Common myeloid progenitor, CD34-positive (primary cell): ENCODE data around the gene IL36RN.

ENCODE experiments used
- CTCF ChIA-PET: fragments of 350-600 bp; sonication (Branson Sonifier 250); formaldehyde crosslinking; loops from one replicate; lab custom pipeline; 2021; ENCODE audit warnings: antibody characterized with exemption; lab: Charles Lee
- POLR2A ChIA-PET: fragments of 350-600 bp; sonication (Branson Sonifier 250); formaldehyde crosslinking; loops from one replicate; lab custom pipeline; 2021; ENCODE audit warnings: antibody characterized with exemption; lab: Charles Lee
- DNase-seq, 3 donors: peaks; one replicate each; pipeline versions ENCODE4 v3.0.0 to v3.0.0-alpha.2; 2013
- H3K27ac ChIP-seq, 2 experiments: 1 replicate in 1 of 2; 2 replicates in 1 of 2; pipeline ENCODE4 v1.7.0; 2013; ENCODE audit warnings: inconsistent platforms in 2 of 2, low read length in 2 of 2, mild to moderate bottlenecking in 2 of 2, low read depth in 1 of 2, moderate library complexity in 1 of 2; ENCODE audit not compliant: severe bottlenecking in 2 of 2, insufficient read depth in 1 of 2, poor library complexity in 1 of 2
- H3K27me3 ChIP-seq, 5 experiments: replicated peaks in 2 of 5; 1 replicate in 3 of 5; 2 replicates in 2 of 5; pipeline versions ENCODE4 v1.6.1 to v1.7.0; 2013; ENCODE audit warnings: low read length in 4 of 5, mild to moderate bottlenecking in 2 of 5, moderate library complexity in 2 of 5, inconsistent platforms in 1 of 5; ENCODE audit not compliant: insufficient read depth in 5 of 5, control insufficient read depth in 4 of 5
- H3K36me3 ChIP-seq, 4 experiments: 1 replicate in 2 of 4; 2 replicates in 2 of 4; pipeline versions ENCODE4 v1.6.1 to v1.7.0; 2013; ENCODE audit warnings: low read length in 3 of 4, control low read depth in 1 of 4, mild to moderate bottlenecking in 1 of 4; ENCODE audit not compliant: control insufficient read depth in 4 of 4, insufficient read depth in 4 of 4
- H3K4me1 ChIP-seq, 4 experiments: 1 replicate in 3 of 4; 2 replicates in 1 of 4; pipeline versions ENCODE4 v1.6.1 to v1.7.1; 2013; ENCODE audit warnings: low read length in 3 of 4, mild to moderate bottlenecking in 3 of 4, control low read depth in 1 of 4, inconsistent platforms in 1 of 4, moderate library complexity in 1 of 4; ENCODE audit not compliant: control insufficient read depth in 4 of 4, insufficient read depth in 4 of 4; ENCODE audit errors: control extremely low read depth in 1 of 4
- H3K4me3 ChIP-seq, 7 experiments: 1 replicate in 4 of 7; 2 replicates in 3 of 7; pipeline versions ENCODE4 v1.5.1 to v1.7.0; 2013; ENCODE audit warnings: mild to moderate bottlenecking in 7 of 7, low read length in 6 of 7, moderate library complexity in 6 of 7, inconsistent platforms in 2 of 7, low read depth in 2 of 7, control low read depth in 1 of 7; ENCODE audit not compliant: insufficient read depth in 4 of 7, control insufficient read depth in 1 of 7; ENCODE audit errors: extremely low read depth in 1 of 7
- H3K9me3 ChIP-seq, 5 experiments: 1 replicate in 4 of 5; 2 replicates in 1 of 5; pipeline versions ENCODE4 v1.6.1 to v1.7.1; 2013; ENCODE audit warnings: low read length in 4 of 5, mild to moderate bottlenecking in 2 of 5, inconsistent platforms in 1 of 5, low read depth in 1 of 5, moderate library complexity in 1 of 5; ENCODE audit not compliant: control insufficient read depth in 4 of 5, insufficient read depth in 2 of 5; ENCODE audit errors: control extremely low read depth in 1 of 5
- WGBS: methylation state at CpG from one replicate; pipeline ENCODE4 v1.1.5; 2013; ENCODE audit not compliant: insufficient coverage; 5-methylcytosine and 5-hydroxymethylcytosine counted together

The IL36RN gene

GRCh38 chr2:113027691-113028090, 31.3 kb upstream of the IL36RN start:
- Histone ChIP-seq H3K36me3 (no peaks in the 10 kb centered on the region), H3K4me3 (no peak overlapping the region), H3K9me3 (no peaks in the 10 kb centered on the region), H3K27me3 (peaks cover 0 to 11% (median 6%) of the 10 kb centered on the region in 5 experiments), H3K4me1 (no peaks in the 10 kb centered on the region), H3K27ac (no peak overlapping the region)
- DNase-seq: no peak
- WGBS: 91% methylated on average over 1 of the region's 2 CpGs
- ChIA-PET CTCF (interaction anchor here (0.6 kb wide), 1 partner anchor 14 kb away, joined by 3 read pairs; no protein-coding TSS in a partner anchor), POLR2A (no interaction called here)

GRCh38 chr2:113028112-113028511, 30.9 kb upstream of the IL36RN start:
- Histone ChIP-seq H3K9me3 (no peaks in the 10 kb centered on the region), H3K4me3 (no peak overlapping the region), H3K27ac (no peak overlapping the region), H3K27me3 (peaks cover 0 to 11% (median 6%) of the 10 kb centered on the region in 5 experiments), H3K4me1 (no peaks in the 10 kb centered on the region), H3K36me3 (no peaks in the 10 kb centered on the region)
- 11% methylated on average over 1 of the region's 1 CpG for WGBS
- CTCF ChIA-PET: no interaction called here
- POLR2A ChIA-PET: no interaction called here
- DNase-seq: no peak

- no peaks in the 10 kb centered on the region for H3K4me1 ChIP-seq
- no peak for DNase-seq
- H3K4me3 ChIP-seq: no peak overlapping the region
- no peaks in the 10 kb centered on the region for H3K36me3 ChIP-seq
- peaks cover 0 to 11% (median 1%) of the 10 kb centered on the region in 5 experiments for H3K27me3 ChIP-seq
- H3K9me3 ChIP-seq: no peaks in the 10 kb centered on the region
- WGBS: 100% methylated on average over 1 of the region's 1 CpG
- H3K27ac ChIP-seq: no peak overlapping the region
- ChIA-PET CTCF (interaction anchor here (1.3 kb wide), 1 partner anchor 47 kb away, joined by 3 read pairs; no protein-coding TSS in a partner anchor), POLR2A (no interaction called here)
Observed at GRCh38 chr2:113032737-113033136, 26.3 kb upstream of the IL36RN start.

- no peak for DNase-seq
- 100% methylated on average over 2 of the region's 3 CpGs for WGBS
- no peaks in the 10 kb centered on the region for H3K36me3 ChIP-seq
- no peak overlapping the region for H3K27ac ChIP-seq
- POLR2A ChIA-PET: no interaction called here
- peaks cover 0 to 10% (median 0%) of the 10 kb centered on the region in 5 experiments for H3K27me3 ChIP-seq
- no peak overlapping the region for H3K4me3 ChIP-seq
- H3K4me1 ChIP-seq: no peaks in the 10 kb centered on the region
- no peaks in the 10 kb centered on the region for H3K9me3 ChIP-seq
- CTCF ChIA-PET: no interaction called here
Observed at GRCh38 chr2:113034016-113034415, 25.0 kb upstream of the IL36RN start.

GRCh38 chr2:113036763-113037162, 22.2 kb upstream of the IL36RN start:
- Histone ChIP-seq H3K27me3 (peaks cover 0 to 4% (median 0%) of the 10 kb centered on the region in 5 experiments), H3K36me3 (no peaks in the 10 kb centered on the region), H3K9me3 (no peaks in the 10 kb centered on the region), H3K27ac (no peak overlapping the region), H3K4me3 (no peak overlapping the region), H3K4me1 (no peaks in the 10 kb centered on the region)
- 98% methylated on average over 8 of the region's 9 CpGs for WGBS
- DNase-seq: no peak
- ChIA-PET POLR2A (no interaction called here), CTCF (interaction anchor here (1.1 kb wide), 1 partner anchor 9 kb away, joined by 3 read pairs; no protein-coding TSS in a partner anchor)

- no peak for DNase-seq
- POLR2A ChIA-PET: no interaction called here
- no peak overlapping the region for H3K4me3 ChIP-seq
- no peak overlapping the region for H3K27ac ChIP-seq
- no peaks in the 10 kb centered on the region for H3K36me3 ChIP-seq
- no peaks in the 10 kb centered on the region for H3K9me3 ChIP-seq
- H3K4me1 ChIP-seq: no peaks in the 10 kb centered on the region
- peaks cover 0 to 4% (median 0%) of the 10 kb centered on the region in 5 experiments for H3K27me3 ChIP-seq
- WGBS: 80% methylated on average over 1 of the region's 3 CpGs
- CTCF ChIA-PET: no interaction called here
Observed at GRCh38 chr2:113038291-113038690, 20.7 kb upstream of the IL36RN start.

- no peak overlapping the region for H3K4me3 ChIP-seq
- CTCF ChIA-PET: no interaction called here
Observed at GRCh38 chr2:113039158-113039557, 19.8 kb upstream of the IL36RN start.

More at GRCh38 chr2:113039158-113039557, 19.8 kb upstream of the IL36RN start:
- Histone ChIP-seq H3K36me3 (no peaks in the 10 kb centered on the region), H3K27ac (no peak overlapping the region), H3K9me3 (no peaks in the 10 kb centered on the region), H3K4me1 (no peaks in the 10 kb centered on the region), H3K27me3 (peaks cover 0 to 4% (median 0%) of the 10 kb centered on the region in 5 experiments)
- POLR2A ChIA-PET: no interaction called here
- 100% methylated on average over 1 of the region's 2 CpGs for WGBS
- no peak for DNase-seq
